ENCODE data around the gene ELMO1.

The ELMO1 gene

GRCh38 chr7:37220664-37221063 is 228.0 kb downstream of the ELMO1 start:
- in situ Hi-C loops (cut with HindIII; ENCODE audit: low sequenced_read_pairs): no loop called here
- TF ChIP-seq CTCF (IDR thresholded peaks at IDR 0.05; ENCODE audit: low read depth, low read length, missing control alignments): no peak
- H3K4me3 ChIP-seq (ENCODE audit: low read depth, low read length): no peak overlapping the region
- no peak for DNase-seq (ENCODE audit: low read depth)

GRCh38 chr7:37218956-37219355 is 229.7 kb downstream of the ELMO1 start:
- no peak for TF ChIP-seq CTCF (IDR thresholded peaks at IDR 0.05; ENCODE audit: low read depth, low read length, missing control alignments)
- in situ Hi-C loops (cut with HindIII; ENCODE audit: low sequenced_read_pairs): no loop called here
- no peak for DNase-seq (ENCODE audit: low read depth)
- H3K4me3 ChIP-seq (ENCODE audit: low read depth, low read length): no peak overlapping the region

- H3K4me3 ChIP-seq (ENCODE audit: low read depth, low read length): no peak overlapping the region
- no peak for TF ChIP-seq CTCF (IDR thresholded peaks at IDR 0.05; ENCODE audit: low read depth, low read length, missing control alignments)
- in situ Hi-C loops (cut with HindIII; ENCODE audit: low sequenced_read_pairs): no loop called here
- DNase-seq (ENCODE audit: low read depth): no peak
These were observed 231.7 kb downstream of the ELMO1 start for GRCh38 chr7:37216923-37217322.

GRCh38 chr7:37216156-37216852 is 232.4 kb downstream of the ELMO1 start:
- H3K4me3 ChIP-seq (ENCODE audit: low read depth, low read length): no peak overlapping the region
- no peak for DNase-seq (ENCODE audit: low read depth)
- in situ Hi-C loops (cut with HindIII; ENCODE audit: low sequenced_read_pairs): no loop called here
- no peak for TF ChIP-seq CTCF (IDR thresholded peaks at IDR 0.05; ENCODE audit: low read depth, low read length, missing control alignments)

DNA sequence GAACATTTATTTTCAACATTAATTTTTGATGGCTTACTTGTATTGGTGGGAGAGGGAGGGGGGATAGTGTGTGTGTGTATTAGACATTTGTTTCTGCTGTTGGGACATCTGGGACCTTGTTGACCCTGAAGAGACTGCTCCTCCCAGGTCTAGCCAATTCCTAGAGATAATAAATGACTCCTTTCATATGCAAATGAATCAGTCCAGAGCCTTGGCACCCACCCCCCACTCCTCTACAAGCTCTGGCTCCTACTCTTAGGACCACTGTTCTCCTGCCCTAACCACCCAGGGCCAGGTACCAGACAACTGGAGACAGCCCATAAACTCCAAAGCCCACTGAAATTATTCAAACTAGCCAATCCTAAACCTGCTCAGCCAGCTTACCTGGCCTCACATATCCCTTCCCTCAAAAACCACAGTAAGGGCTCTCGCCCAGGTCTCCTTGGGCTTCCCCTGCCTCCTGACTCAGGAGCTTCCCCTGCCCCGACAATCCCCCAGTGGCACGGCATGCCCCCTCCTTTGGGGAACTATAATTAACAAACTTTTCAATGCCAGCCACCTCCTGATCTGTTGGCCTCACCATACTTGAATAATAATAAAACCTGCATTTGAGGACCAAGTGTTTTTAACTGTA is 233.3 kb downstream of the ELMO1 start:
- no peak for TF ChIP-seq CTCF (IDR thresholded peaks at IDR 0.05; ENCODE audit: low read depth, low read length, missing control alignments)
- in situ Hi-C loops (cut with HindIII; ENCODE audit: low sequenced_read_pairs): no loop called here

DNA sequence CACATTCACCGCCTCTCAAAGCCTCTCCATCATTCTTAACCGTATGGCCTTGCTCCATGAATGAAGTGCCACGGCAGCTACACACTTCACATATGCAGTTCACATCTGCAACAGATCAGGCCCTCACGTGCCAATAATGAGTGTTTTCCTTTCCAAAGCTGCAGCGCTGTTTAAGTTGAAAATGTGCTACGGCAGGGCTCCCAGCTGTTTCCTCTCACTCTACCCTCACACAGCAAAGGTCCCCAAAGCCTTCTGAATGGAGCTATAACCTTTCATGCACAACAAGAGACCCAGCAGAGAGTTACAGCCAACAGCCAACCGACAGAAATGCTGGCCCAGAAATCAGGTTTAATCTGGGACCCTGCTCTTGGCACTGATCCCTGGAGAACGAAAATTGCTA is 236.1 kb downstream of the ELMO1 start:
- TF ChIP-seq CTCF (IDR thresholded peaks at IDR 0.05; ENCODE audit: low read depth, low read length, missing control alignments): no peak
- no peak for DNase-seq (ENCODE audit: low read depth)
- in situ Hi-C loops (cut with HindIII; ENCODE audit: low sequenced_read_pairs): no loop called here
- H3K4me3 ChIP-seq (ENCODE audit: low read depth, low read length): no peak overlapping the region

More for the DNA sequence above, 233.3 kb downstream of the ELMO1 start:
- no peak for DNase-seq (ENCODE audit: low read depth)
- no peak overlapping the region for H3K4me3 ChIP-seq (ENCODE audit: low read depth, low read length)

Measured in astrocyte of the cerebellum (primary cell).